ENCODE measurements around the gene AP5Z1.
A peak's percentile ranks its signal among the peaks of the same experiment; 100 is the strongest.
"Not testable (repeated sequence)": the region's sequence is repeated elsewhere in the genome, so short reads cannot be mapped to it uniquely, and the experiment has no call there.

AP5Z1 gene

GRCh38 chr7:4789194-4790077 is 14.0 kb downstream of the AP5Z1 start:
- DNase-seq: no peak

- no peak for DNase-seq
Observed at GRCh38 chr7:4790078-4790465, 14.6 kb downstream of the AP5Z1 start.

GRCh38 chr7:4790516-4790991 is 15.1 kb downstream of the AP5Z1 start:
- DNase-seq: no peak

GRCh38 chr7:4791101-4791737 is 15.8 kb downstream of the AP5Z1 start:
- DNase-seq: no peak

- DNase-seq: peak; percentile 79
Observed at GRCh38 chr7:4791738-4792536, 16.5 kb downstream of the AP5Z1 start.

GRCh38 chr7:4792537-4793126 is 17.2 kb downstream of the AP5Z1 start:
- DNase-seq: no peak

GRCh38 chr7:4793385-4793993 is 18.1 kb downstream of the AP5Z1 start:
- DNase-seq: not testable (repeated sequence)

- not testable (repeated sequence) for DNase-seq
Observed at GRCh38 chr7:4794171-4794570, 18.7 kb downstream of the AP5Z1 start.

GRCh38 chr7:4794591-4795350 is 19.3 kb downstream of the AP5Z1 start:
- DNase-seq: no peak

- DNase-seq: no peak
Observed at GRCh38 chr7:4796453-4796852, 21.0 kb downstream of the AP5Z1 start.

- DNase-seq: peak; percentile 62
Observed at GRCh38 chr7:4797858-4798705, 22.7 kb downstream of the AP5Z1 start.

- no peak for DNase-seq
Observed at GRCh38 chr7:4798706-4799235, 23.3 kb downstream of the AP5Z1 start.

GRCh38 chr7:4799508-4800268 is 24.3 kb downstream of the AP5Z1 start:
- DNase-seq: no peak

- no peak for DNase-seq
Observed at GRCh38 chr7:4800487-4800886, 25.1 kb downstream of the AP5Z1 start.

GRCh38 chr7:4800926-4801838 is 25.8 kb downstream of the AP5Z1 start:
- DNase-seq: no peak

GRCh38 chr7:4801839-4802231 is 26.4 kb downstream of the AP5Z1 start:
- no peak for DNase-seq

GRCh38 chr7:4802577-4802976 is 27.2 kb downstream of the AP5Z1 start:
- DNase-seq: not testable (repeated sequence)

Measured in CD4-positive, alpha-beta T cell treated with Interleukin-12 subunit alpha and Interleukin-12 subunit beta, for 1 hour (primary cell).